Stimulated activated CD4-positive, alpha-beta T cell treated with anti-CD3 and anti-CD28 coated beads, TNF-alpha, amount 100 ng/mL, for 24 hours (primary cell): ENCODE measurements around the gene DDX39A.

Source experiments
- DNase-seq, 3 experiments: peaks; one replicate each; pipeline ENCODE4 v3.0.0-alpha.2; 2020; ENCODE audit warnings: low read depth in 3 of 3

Gene DDX39A

DNA sequence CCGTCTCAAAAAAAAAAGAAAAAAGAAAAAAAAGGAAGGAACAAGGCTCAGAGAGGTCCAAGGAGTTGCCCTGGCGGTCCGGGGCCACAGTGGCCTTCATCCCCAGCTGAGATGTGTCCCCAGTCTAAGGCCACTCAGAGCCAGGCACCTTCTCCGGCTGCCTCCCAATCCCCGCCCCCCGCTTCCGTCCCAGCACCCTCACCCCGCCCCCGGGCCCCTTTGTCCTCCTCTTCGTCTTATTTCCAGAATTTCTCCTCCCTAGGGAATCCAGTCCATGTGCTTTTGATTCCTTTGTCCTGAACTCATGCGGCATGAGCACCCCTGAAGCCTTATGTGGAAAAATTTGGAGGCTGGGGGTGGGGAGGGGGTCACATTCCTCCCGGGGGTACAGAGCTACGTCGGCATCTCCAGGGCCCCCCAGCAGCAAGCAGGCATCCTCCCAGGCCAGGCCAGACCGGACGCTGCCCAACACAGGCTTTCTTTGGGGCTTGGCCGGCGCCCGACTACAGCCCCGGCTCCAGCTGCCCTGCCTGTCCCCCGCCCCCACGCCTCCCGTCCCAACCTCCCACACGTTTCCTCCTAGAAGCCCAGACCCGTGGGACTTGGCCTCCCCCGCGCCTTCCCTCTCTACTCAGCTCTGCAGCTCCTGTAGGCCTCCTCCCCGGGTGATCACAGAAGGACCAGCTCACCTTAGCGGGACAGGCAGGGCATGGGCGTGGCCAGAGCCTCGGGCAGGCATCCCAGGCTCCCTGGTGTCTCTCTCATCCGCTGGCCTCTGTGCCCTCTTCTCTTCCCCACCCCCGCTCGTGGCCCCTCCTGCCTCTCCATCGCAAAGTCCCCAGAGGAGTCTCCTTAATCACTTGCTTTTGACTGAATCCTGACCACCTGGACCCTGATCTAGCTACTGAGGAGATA lies 55.7 kb downstream of the DDX39A start:
- peak in 1 of 3 experiments; percentile 67 for DNase-seq

DNA sequence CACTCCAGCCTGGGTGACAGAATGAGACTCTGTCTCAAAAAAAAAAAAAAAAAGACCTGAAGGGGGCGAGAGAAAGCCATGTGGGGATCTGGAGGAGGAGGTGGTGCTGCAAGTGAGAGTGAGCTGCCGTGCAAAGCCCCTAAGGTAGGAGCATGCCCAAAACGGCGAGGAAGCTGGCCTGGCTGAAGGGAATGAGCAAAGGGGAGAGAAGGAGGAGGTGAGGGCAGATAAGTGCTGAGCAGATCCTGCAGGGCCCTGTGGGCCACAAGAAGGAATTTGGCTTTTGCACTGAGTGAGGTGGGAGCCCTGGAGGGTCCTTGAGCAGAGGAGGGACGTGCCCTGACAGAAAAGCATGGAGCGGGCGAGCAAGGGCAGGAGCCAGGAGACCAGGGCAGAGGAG lies 57.3 kb downstream of the DDX39A start:
- DNase-seq, result no peak
